ENCODE data around the gene IDH1.
"Not testable (repeated sequence)": the region's sequence is repeated elsewhere in the genome, so short reads cannot be mapped to it uniquely, and the experiment has no call there.

The IDH1 gene

GRCh38 chr2:208256192-208256782 lies 1.4 kb upstream of the IDH1 start:
- DNase-seq, result no peak

- no peak for DNase-seq
Measured at GRCh38 chr2:208255557-208256106, 761 bp upstream of the IDH1 start.

GRCh38 chr2:208254118-208254870 lies 577 bp downstream of the IDH1 start:
- peak; percentile 86 to 90 for DNase-seq

- no peak for DNase-seq
Measured at GRCh38 chr2:208253600-208254117, 1.2 kb downstream of the IDH1 start.

- DNase-seq, result no peak
Measured at GRCh38 chr2:208252716-208253492, 2.0 kb downstream of the IDH1 start.

- DNase-seq, result no peak
Measured at GRCh38 chr2:208251098-208251497, 3.8 kb downstream of the IDH1 start.

GRCh38 chr2:208250388-208250787 lies 4.5 kb downstream of the IDH1 start:
- no peak for DNase-seq

- no peak for DNase-seq
Measured at GRCh38 chr2:208249296-208249695, 5.6 kb downstream of the IDH1 start.

GRCh38 chr2:208248601-208249000 lies 6.3 kb downstream of the IDH1 start:
- DNase-seq, result no peak

- DNase-seq, result no peak
Measured at GRCh38 chr2:208245746-208246145, 9.1 kb downstream of the IDH1 start.

GRCh38 chr2:208244422-208244821 lies 10.4 kb downstream of the IDH1 start:
- DNase-seq, result no peak

- no peak for DNase-seq
Measured at GRCh38 chr2:208240619-208241209, 14.2 kb downstream of the IDH1 start.

- no peak for DNase-seq
Measured at GRCh38 chr2:208239770-208240493, 14.9 kb downstream of the IDH1 start.

GRCh38 chr2:208235860-208236259 lies 19.0 kb downstream of the IDH1 start:
- DNase-seq, result no peak

GRCh38 chr2:208234786-208235185 lies 20.1 kb downstream of the IDH1 start:
- DNase-seq, result no peak

- DNase-seq, result no peak
Measured at GRCh38 chr2:208228476-208228875, 26.4 kb downstream of the IDH1 start.

GRCh38 chr2:208227581-208228232 lies 27.2 kb downstream of the IDH1 start:
- no peak for DNase-seq

GRCh38 chr2:208224802-208225201 lies 30.1 kb downstream of the IDH1 start:
- no peak for DNase-seq

- DNase-seq, result no peak
Measured at GRCh38 chr2:208222351-208222750, 32.5 kb downstream of the IDH1 start.

GRCh38 chr2:208221873-208222272 lies 33.0 kb downstream of the IDH1 start:
- DNase-seq, result not testable (repeated sequence)

GRCh38 chr2:208210688-208211451 lies 44.0 kb downstream of the IDH1 start:
- DNase-seq, result no peak

All from activated T-cell treated with anti-CD3 and anti-CD28 coated beads, Interleukin-2, amount 50 U/mL, for 48 hours (primary cell).